GM18505 (cell line): ENCODE results near the gene MYOZ3.

ENCODE experiments used
- ATAC-seq: cut with Tn5 transposase; IDR thresholded peaks from one replicate; pipeline ENCODE4 v1.9.1; 2021; ENCODE audit not compliant: unreplicated experiment
- POLR2A ChIP-seq: IDR thresholded peaks from 4 replicates; pipeline ENCODE4 v1.6.1; 2011; ENCODE audit warnings: borderline replicate concordance; ENCODE audit not compliant: insufficient read depth, insufficient read length; ENCODE audit errors: extremely low read depth

Gene MYOZ3

GRCh38 chr5:150642991-150643710 is 17.9 kb upstream of the MYOZ3 start:
- no peak for TF ChIP-seq POLR2A
- no peak for ATAC-seq

GRCh38 chr5:150644058-150644457 is 17.0 kb upstream of the MYOZ3 start:
- TF ChIP-seq POLR2A: no peak
- ATAC-seq: no peak

- no peak for TF ChIP-seq POLR2A
- ATAC-seq: no peak
These were observed 16.5 kb upstream of the MYOZ3 start for GRCh38 chr5:150644514-150644913.

- no peak for ATAC-seq
- TF ChIP-seq POLR2A: no peak
These were observed 15.9 kb upstream of the MYOZ3 start for GRCh38 chr5:150645070-150645700.

- no peak for ATAC-seq
- TF ChIP-seq POLR2A: no peak
These were observed 13.5 kb upstream of the MYOZ3 start for GRCh38 chr5:150647275-150648251.

DNA sequence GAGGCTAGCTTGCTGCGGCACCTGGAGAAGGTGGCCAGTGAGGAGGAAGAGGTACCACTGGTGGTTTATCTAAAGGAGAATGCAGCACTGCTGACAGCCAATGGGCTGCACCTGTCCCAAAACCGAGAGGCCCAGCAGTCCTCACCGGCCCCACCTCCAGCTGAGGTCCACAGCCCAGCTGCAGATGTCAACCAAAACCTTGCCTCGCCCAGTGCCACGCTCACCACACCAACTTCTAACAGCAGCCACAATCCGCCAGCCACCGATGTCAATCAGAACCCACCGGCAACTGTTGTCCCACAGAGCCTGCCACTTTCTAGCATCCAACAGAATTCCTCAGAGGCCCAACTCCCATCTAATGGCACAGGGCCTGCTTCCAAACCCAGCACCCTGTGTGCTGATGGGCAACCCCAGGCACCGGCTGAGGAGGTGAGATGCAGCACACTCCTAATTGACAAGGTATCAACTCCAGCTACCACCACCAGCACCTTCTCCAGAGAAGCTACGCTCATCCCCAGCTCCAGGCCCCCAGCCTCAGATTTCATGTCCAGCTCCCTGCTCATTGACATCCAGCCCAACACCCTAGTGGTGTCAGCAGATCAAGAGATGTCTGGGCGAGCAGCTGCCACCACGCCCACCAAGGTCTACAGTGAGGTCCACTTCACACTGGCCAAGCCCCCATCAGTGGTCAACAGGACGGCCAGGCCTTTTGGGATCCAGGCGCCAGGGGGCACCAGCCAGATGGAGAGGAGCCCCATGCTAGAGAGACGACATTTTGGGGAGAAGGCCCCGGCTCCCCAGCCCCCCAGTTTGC is 12.6 kb upstream of the MYOZ3 start:
- TF ChIP-seq POLR2A: no peak

DNA sequence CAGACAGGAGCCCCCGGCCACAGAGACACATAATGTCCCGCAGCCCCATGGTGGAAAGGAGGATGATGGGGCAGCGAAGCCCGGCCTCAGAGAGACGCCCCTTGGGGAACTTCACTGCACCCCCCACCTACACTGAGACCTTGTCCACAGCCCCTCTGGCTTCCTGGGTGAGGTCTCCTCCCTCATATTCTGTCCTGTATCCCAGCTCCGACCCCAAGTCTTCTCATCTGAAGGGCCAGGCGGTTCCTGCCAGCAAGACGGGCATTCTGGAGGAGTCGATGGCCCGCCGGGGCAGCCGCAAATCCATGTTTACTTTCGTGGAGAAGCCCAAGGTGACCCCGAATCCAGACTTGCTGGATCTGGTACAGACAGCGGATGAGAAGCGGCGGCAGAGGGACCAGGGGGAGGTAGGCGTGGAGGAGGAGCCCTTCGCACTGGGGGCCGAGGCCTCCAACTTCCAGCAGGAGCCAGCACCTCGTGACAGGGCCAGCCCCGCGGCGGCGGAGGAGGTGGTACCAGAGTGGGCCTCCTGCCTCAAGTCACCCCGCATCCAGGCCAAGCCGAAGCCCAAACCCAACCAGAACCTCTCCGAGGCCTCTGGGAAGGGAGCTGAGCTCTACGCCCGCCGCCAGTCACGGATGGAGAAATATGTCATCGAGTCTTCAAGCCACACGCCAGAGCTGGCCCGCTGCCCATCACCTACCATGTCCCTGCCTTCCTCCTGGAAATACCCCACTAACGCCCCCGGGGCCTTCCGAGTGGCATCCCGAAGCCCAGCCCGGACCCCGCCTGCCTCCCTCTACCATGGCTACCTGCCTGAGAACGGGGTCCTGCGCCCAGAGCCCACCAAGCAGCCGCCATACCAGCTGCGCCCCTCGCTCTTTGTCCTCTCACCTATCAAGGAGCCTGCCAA is 11.7 kb upstream of the MYOZ3 start:
- ATAC-seq: no peak
- no peak for TF ChIP-seq POLR2A

More for the DNA sequence above, 12.6 kb upstream of the MYOZ3 start:
- ATAC-seq: no peak

GRCh38 chr5:150650021-150651006 is 10.7 kb upstream of the MYOZ3 start:
- TF ChIP-seq POLR2A: no peak
- no peak for ATAC-seq

- no peak for ATAC-seq
- no peak for TF ChIP-seq POLR2A
These were observed 9.7 kb upstream of the MYOZ3 start for GRCh38 chr5:150651382-150651781.

DNA sequence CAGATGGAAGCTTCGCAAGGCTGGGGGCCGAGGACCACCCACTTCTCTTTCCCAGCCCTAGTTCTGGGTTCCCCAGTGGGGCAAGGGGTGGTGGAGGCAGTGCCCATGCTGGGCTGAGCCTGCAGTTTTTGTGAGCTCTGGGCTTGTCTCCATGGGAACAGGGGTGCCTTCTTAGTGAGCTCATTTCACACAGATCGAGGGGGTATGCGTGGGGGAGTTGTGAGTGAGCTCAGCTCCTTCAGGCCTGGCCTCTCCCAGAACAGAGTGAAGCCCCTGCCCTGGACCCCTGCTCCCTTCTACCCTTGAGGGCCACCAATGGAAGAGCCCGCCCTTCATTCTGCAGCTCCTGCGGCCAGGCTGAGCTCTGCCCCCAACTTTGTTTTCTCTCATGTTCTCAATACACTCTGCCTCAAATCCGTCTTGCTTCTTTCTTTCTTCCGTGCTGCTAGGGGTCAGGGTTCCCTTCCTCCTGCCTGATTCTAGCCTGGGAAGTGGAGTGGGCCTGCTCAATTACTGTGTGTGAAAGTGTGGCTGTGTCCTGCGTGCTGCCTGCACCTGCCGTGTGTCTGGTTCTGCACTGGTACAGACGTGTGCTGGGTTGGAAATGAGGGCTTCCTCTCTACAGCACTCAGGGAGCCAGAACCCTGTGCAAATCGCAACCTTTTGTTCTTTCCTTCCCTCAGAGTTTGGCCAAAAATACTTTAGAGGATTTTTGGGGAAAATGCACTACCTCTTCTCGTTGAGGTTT is 9.0 kb upstream of the MYOZ3 start:
- TF ChIP-seq POLR2A: no peak
- ATAC-seq: no peak
